ENCODE data around the gene DGCR2. TPM values are rescaled to one million over a fixed set of nuclear protein-coding genes. Genes with fewer than 3 reads are reported as not detected.

DGCR2 gene
- total and polyA plus RNA-seq, 2 of the 4 experiments (the other 2 are of a cell fraction) = 17.2 to 35.4 TPM

DNA sequence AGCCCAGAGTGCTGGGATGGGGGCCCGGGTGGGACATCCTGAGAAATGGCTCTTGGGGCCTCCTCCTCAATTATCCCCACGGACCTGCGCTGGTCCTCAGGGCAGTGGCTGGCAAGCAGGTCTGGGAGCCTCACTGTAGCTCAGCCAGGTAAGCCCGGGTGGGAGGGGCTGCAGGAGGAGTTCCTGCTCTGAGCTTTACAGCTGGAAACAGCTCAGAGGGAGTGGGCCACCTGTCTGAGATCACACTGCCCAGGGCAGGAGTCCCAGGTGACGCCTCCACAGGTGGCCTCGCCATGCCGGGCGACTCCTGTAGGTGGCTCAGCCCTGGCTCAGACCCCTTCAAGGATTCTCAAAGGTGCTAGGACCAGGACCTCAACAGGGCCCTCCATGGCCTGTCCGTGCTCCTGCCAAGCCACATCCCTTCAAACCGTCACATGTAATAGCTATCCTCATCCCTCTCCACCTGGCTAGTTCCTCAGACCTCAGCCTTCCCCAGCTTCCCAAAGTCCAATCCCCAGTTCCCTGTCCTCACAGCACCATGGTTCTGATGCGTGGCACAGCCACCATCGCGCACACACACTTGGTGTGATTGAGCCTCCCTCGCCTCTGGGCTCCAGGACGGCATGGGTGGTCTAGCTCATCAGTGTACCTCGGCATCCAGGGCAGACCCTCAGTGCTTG, 5.3 kb upstream of the DGCR2 start:
- Histone ChIP-seq H3K14ac (replicated peaks; ENCODE audit: low read depth, low read length) (no peak overlapping the region), H3K4me1 (ENCODE audit: control insufficient read depth, insufficient read depth, low read length) (peaks cover 4% of the 10 kb centered on the region), H3K27ac (ENCODE audit: insufficient read depth, low read length) (no peak overlapping the region), H3K56ac (ENCODE audit: extremely low read depth, insufficient read depth, low read length) (no peak overlapping the region), H3K9ac (ENCODE audit: low read depth, low read length) (no peak overlapping the region), H3K36me3 (ENCODE audit: control insufficient read depth, insufficient read depth, low read length) (peaks cover 10% of the 10 kb centered on the region), H4K5ac (ENCODE audit: low read depth, low read length) (no peak overlapping the region), H3K9me3 (ENCODE audit: control insufficient read depth, insufficient read depth, low read length) (no peaks in the 10 kb centered on the region), H3K79me1 (ENCODE audit: low read depth in 1 of 2, low read length in 2 of 2) (no peaks in the 10 kb centered on the region), H2BK15ac (ENCODE audit: low read depth, low read length) (no peak overlapping the region), H4K8ac (ENCODE audit: low read depth in 2 of 2, low read length in 2 of 2) (no peak overlapping the region), H3K18ac (ENCODE audit: low read depth, low read length) (no peak overlapping the region), H3K4me2 (ENCODE audit: low read depth, low read length) (no peak overlapping the region), H2AFZ (replicated peaks; ENCODE audit: low read length, poor library complexity) (peak overlapping the region; percentile 43), H2AK5ac (ENCODE audit: low read depth, low read length) (no peak overlapping the region), H3K4ac (ENCODE audit: low read depth, low read length) (no peak overlapping the region), H3K9me1 (ENCODE audit: insufficient read depth, low read length) (peaks cover 3% of the 10 kb centered on the region; the same call in 1 of the 2 replicates), H3K23ac (ENCODE audit: low read depth, low read length) (no peak overlapping the region), H2BK5ac (ENCODE audit: low read depth, low read length, poor library complexity, severe bottlenecking) (no peak overlapping the region), H4K91ac (ENCODE audit: insufficient read depth, low read depth, low read length) (no peak overlapping the region), H2BK120ac (ENCODE audit: low read depth, low read length) (no peak overlapping the region), H3K27me3 (ENCODE audit: control insufficient read depth, insufficient read depth, low read length) (no peaks in the 10 kb centered on the region), H2BK20ac (ENCODE audit: low read depth, low read length) (no peak overlapping the region), H3K4me3 (ENCODE audit: insufficient read depth, low read depth, low read length) (no peak overlapping the region), H4K20me1 (ENCODE audit: insufficient read depth, low read length) (no peaks in the 10 kb centered on the region), H2AK9ac (replicated peaks; ENCODE audit: low read depth, low read length, poor library complexity) (no peak overlapping the region)
- POLR2A ChIA-PET (ENCODE audit: unreplicated experiment) = no interaction called here
- ATAC-seq (ENCODE audit: low read depth) (no peak), DNase-seq (no peak)
- intact Hi-C loops (cut with micrococcal nuclease) (no loop called here), in situ Hi-C loops (cut with MboI; ENCODE audit: low sequenced_read_pairs) (no loop called here), dilution Hi-C loops (cut with HindIII; ENCODE audit: low sequenced_read_pairs, unreplicated experiment) (no loop called here)
- CTCF ChIA-PET = no interaction called here
- 85% methylated on average over 5 of the region's 16 CpGs; no CpG with 5 or more reads in 1 of the 2 experiments for WGBS, 2 experiments (ENCODE audit: extremely low coverage in 2 of 2, insufficient read length in 1 of 2)
- TF ChIP-seq RCOR1 (IDR thresholded peaks at IDR 0.05; ENCODE audit: insufficient replicate concordance, low read length) = no peak
- no peak for TF ChIP-seq RAD21 (IDR thresholded peaks at IDR 0.05; ENCODE audit: low read length)
- TF ChIP-seq BHLHE40 (IDR thresholded peaks at IDR 0.05; ENCODE audit: low read depth, low read length) = no peak
- TF ChIP-seq USF2 (IDR thresholded peaks at IDR 0.05; ENCODE audit: low read depth, low read length) = no peak
- no peak for TF ChIP-seq RFX5 (IDR thresholded peaks at IDR 0.05; ENCODE audit: low read depth, low read length)
- TF ChIP-seq SMC3 (IDR thresholded peaks at IDR 0.05; ENCODE audit: low read depth, low read length) = no peak
- no peak for TF ChIP-seq CEBPB (IDR thresholded peaks at IDR 0.05; ENCODE audit: low read depth, low read length)
- no peak for TF ChIP-seq CTCF (conservative IDR thresholded peaks at IDR 0.05; ENCODE audit: low read depth, low read length)
- TF ChIP-seq, protein P1, sequence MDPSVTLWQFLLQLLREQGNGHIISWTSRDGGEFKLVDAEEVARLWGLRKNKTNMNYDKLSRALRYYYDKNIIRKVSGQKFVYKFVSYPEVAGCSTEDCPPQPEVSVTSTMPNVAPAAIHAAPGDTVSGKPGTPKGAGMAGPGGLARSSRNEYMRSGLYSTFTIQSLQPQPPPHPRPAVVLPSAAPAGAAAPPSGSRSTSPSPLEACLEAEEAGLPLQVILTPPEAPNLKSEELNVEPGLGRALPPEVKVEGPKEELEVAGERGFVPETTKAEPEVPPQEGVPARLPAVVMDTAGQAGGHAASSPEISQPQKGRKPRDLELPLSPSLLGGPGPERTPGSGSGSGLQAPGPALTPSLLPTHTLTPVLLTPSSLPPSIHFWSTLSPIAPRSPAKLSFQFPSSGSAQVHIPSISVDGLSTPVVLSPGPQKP (IDR thresholded peaks at IDR 0.05; ENCODE audit: borderline replicate concordance, low read depth, low read length) = no peak
- TF ChIP-seq NFE2L2 (IDR thresholded peaks at IDR 0.05; ENCODE audit: low read depth, low read length) = no peak
- no peak for TF ChIP-seq FOS (IDR thresholded peaks at IDR 0.05; ENCODE audit: low read depth, low read length)
- no peak for TF ChIP-seq MAFK (IDR thresholded peaks at IDR 0.05; ENCODE audit: low read depth, low read length)
- TF ChIP-seq CHD1 (IDR thresholded peaks at IDR 0.05; ENCODE audit: low read depth, low read length) = no peak
- TF ChIP-seq POLR2A (IDR thresholded peaks at IDR 0.05; ENCODE audit: low read depth, low read length) = no peak
- TF ChIP-seq MAZ (IDR thresholded peaks at IDR 0.05; ENCODE audit: borderline replicate concordance, low read depth, low read length) = no peak
- BruUV-seq (replicated peaks) = no TSS peak

All from IMR-90 (cell line).